ENCODE measurements around the gene NALCN. TPM values are rescaled to one million over a fixed set of nuclear protein-coding genes. Genes with fewer than 3 reads are reported as not detected.

Gene NALCN
- polyA plus RNA-seq, 2 donors, result 0.04 TPM

DNA sequence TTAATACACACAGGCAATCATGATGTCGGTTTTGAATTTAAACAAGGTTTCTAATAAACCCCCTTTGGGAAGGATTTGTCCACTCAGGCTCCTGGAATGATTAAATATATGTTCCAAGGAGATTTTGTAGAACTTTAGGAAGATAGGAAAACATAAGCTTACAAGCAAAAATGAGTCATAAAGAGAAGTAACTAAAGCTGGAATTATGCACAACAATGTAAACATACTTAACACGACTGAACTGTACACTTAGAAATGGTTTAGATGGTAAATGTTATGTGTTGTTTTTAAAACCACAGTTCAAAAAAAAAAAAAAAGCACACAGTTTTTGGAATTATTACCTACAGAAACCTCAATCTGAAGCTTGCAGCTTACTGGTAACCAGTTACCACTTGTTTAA, 304.4 kb downstream of the NALCN start:
- Histone ChIP-seq H3K36me3 (ENCODE audit: control insufficient read depth in 2 of 2, insufficient read depth in 2 of 2, low read length in 1 of 2) (no peaks in the 10 kb centered on the region), H3K4me1 (ENCODE audit: control insufficient read depth in 2 of 2, insufficient read depth in 2 of 2, low read length in 1 of 2) (no peaks in the 10 kb centered on the region), H3K4me3 (ENCODE audit: low read depth in 1 of 2, low read length in 2 of 2) (no peak overlapping the region), H3K9me3 (ENCODE audit: control insufficient read depth in 2 of 2, insufficient read depth in 1 of 2, low read depth in 1 of 2, low read length in 1 of 2) (no peaks in the 10 kb centered on the region), H3K27ac (ENCODE audit: low read depth in 2 of 2, low read length in 1 of 2) (no peak overlapping the region), H3K27me3 (ENCODE audit: control insufficient read depth in 1 of 2, insufficient read depth in 2 of 2, low read length in 2 of 2) (no peaks in the 10 kb centered on the region)
- 61 to 66% methylated on average over 2 of the region's 2 CpGs for WGBS, 2 donors

DNA sequence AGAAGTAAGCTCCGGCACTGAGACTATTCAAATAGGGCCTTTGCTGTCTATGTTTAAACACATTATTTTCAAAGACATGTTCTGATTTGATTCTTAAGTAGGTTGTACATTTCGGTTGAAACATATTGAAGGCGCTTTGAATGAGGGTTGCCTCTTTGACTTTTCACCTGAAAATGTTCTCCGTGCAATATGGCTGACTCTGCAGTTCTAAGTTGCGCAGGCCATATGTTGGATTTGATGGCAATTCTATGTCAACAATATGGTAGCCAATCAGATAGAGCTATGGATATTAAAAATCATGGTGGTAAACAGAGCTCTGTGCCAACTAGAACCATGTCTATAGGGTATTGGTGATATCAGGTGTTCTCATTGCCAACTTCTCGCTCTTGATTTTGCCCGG, 307.3 kb downstream of the NALCN start:
- H3K27me3 ChIP-seq (ENCODE audit: control insufficient read depth in 1 of 2, insufficient read depth in 2 of 2, low read length in 2 of 2), result no peaks in the 10 kb centered on the region
- WGBS, 2 donors, result 96% methylated on average over 7 of the region's 7 CpGs
- H3K4me3 ChIP-seq (ENCODE audit: low read depth in 1 of 2, low read length in 2 of 2), result no peak overlapping the region
- H3K36me3 ChIP-seq (ENCODE audit: control insufficient read depth in 2 of 2, insufficient read depth in 2 of 2, low read length in 1 of 2), result no peaks in the 10 kb centered on the region
- no peaks in the 10 kb centered on the region for H3K9me3 ChIP-seq (ENCODE audit: control insufficient read depth in 2 of 2, insufficient read depth in 1 of 2, low read depth in 1 of 2, low read length in 1 of 2)
- no peak overlapping the region for H3K27ac ChIP-seq (ENCODE audit: low read depth in 2 of 2, low read length in 1 of 2)
- H3K4me1 ChIP-seq (ENCODE audit: control insufficient read depth in 2 of 2, insufficient read depth in 2 of 2, low read length in 1 of 2), result no peaks in the 10 kb centered on the region

DNA sequence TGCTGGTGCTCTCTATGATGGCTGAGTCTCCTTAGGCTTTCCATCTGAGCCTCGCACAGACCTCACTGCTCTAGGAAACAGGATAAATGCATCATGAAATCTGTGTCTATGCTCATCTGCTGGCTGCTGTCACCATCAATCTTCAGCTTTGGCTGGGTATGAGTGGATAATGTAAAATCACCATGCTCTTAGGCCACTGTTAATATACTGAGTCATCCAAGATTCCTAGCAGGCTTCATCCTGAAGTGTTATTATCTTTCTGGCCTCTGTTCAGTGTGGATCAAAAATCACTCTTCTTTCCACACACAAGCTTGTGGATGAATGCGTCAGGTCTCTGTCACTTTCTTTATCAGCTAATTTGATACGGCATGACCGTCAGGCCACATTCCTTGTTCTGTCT, 317.4 kb downstream of the NALCN start:
- Histone ChIP-seq H3K36me3 (ENCODE audit: control insufficient read depth in 2 of 2, insufficient read depth in 2 of 2, low read length in 1 of 2) (no peaks in the 10 kb centered on the region), H3K4me1 (ENCODE audit: control insufficient read depth in 2 of 2, insufficient read depth in 2 of 2, low read length in 1 of 2) (no peaks in the 10 kb centered on the region), H3K27me3 (ENCODE audit: control insufficient read depth in 1 of 2, insufficient read depth in 2 of 2, low read length in 2 of 2) (no peaks in the 10 kb centered on the region), H3K27ac (ENCODE audit: low read depth in 2 of 2, low read length in 1 of 2) (no peak overlapping the region), H3K9me3 (ENCODE audit: control insufficient read depth in 2 of 2, insufficient read depth in 1 of 2, low read depth in 1 of 2, low read length in 1 of 2) (no peaks in the 10 kb centered on the region), H3K4me3 (ENCODE audit: low read depth in 1 of 2, low read length in 2 of 2) (no peak overlapping the region)
- 91 to 92% methylated on average over 4 of the region's 4 CpGs for WGBS, 2 donors

DNA sequence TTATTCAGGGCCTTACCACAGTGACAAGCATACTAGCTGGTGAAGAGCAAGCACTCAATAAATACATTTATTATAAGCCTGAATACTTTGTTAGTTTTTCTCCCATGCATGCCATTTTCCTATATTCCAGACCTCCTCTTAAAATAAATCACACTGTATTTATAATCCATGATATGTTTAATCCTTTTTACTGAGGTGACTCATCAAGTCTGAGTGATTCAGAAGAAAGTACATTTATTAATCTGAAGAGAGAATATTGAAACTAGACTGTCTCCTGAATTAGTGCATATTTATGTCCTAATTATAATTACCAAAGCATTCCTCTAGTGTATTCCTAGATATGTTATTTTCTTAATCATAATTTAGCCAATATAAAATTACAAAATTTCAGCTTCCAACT, 323.3 kb downstream of the NALCN start:
- H3K36me3 ChIP-seq (ENCODE audit: control insufficient read depth in 2 of 2, insufficient read depth in 2 of 2, low read length in 1 of 2), result no peaks in the 10 kb centered on the region
- no peaks in the 10 kb centered on the region for H3K27me3 ChIP-seq (ENCODE audit: control insufficient read depth in 1 of 2, insufficient read depth in 2 of 2, low read length in 2 of 2)
- H3K4me1 ChIP-seq (ENCODE audit: control insufficient read depth in 2 of 2, insufficient read depth in 2 of 2, low read length in 1 of 2), result no peaks in the 10 kb centered on the region
- H3K9me3 ChIP-seq (ENCODE audit: control insufficient read depth in 2 of 2, insufficient read depth in 1 of 2, low read depth in 1 of 2, low read length in 1 of 2), result no peaks in the 10 kb centered on the region
- H3K4me3 ChIP-seq (ENCODE audit: low read depth in 1 of 2, low read length in 2 of 2), result no peak overlapping the region
- no peak overlapping the region for H3K27ac ChIP-seq (ENCODE audit: low read depth in 2 of 2, low read length in 1 of 2)

DNA sequence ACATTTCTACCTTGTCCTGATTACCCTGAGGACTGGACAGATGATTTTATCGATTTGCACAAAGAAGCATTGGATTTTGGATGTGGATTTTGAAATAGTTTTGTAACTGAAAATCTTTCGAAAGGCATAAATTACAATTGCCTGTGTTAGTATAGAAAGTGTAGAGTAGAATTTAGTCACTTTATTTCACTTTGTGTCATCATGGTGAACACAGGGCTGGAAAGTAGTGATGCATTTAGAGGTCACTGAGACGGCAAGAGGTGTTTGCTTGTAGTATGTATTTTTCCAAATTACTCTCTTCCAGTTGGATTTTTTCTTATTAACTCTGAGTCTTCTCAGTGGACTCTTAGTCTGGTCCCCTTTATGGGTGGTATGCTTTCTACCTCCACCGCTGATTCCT, 326.0 kb downstream of the NALCN start:
- Histone ChIP-seq H3K36me3 (ENCODE audit: control insufficient read depth in 2 of 2, insufficient read depth in 2 of 2, low read length in 1 of 2) (no peaks in the 10 kb centered on the region), H3K4me3 (ENCODE audit: low read depth in 1 of 2, low read length in 2 of 2) (no peak overlapping the region), H3K4me1 (ENCODE audit: control insufficient read depth in 2 of 2, insufficient read depth in 2 of 2, low read length in 1 of 2) (no peaks in the 10 kb centered on the region), H3K9me3 (ENCODE audit: control insufficient read depth in 2 of 2, insufficient read depth in 1 of 2, low read depth in 1 of 2, low read length in 1 of 2) (no peaks in the 10 kb centered on the region), H3K27me3 (ENCODE audit: control insufficient read depth in 1 of 2, insufficient read depth in 2 of 2, low read length in 2 of 2) (no peaks in the 10 kb centered on the region), H3K27ac (ENCODE audit: low read depth in 2 of 2, low read length in 1 of 2) (no peak overlapping the region)
- WGBS, 2 donors, result 78 to 85% methylated on average over 4 of the region's 4 CpGs

DNA sequence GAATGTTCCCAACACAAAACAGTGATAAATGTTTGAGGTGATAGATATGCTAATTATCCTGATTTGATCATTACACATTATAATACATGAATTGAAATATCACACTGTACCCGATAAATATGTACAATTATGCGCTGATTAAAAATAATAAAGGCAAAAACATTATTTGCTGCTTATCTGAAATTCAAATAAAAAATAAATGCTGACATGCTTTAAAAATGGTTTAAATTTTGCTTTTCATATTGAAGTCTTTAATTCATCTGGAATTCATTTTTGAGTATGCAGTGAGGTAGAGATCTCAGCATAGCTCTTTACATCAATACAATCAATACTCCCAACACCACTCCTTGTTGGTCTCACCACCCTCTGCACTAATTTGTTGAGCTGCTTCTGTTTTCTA, 330.8 kb downstream of the NALCN start:
- Histone ChIP-seq H3K27me3 (ENCODE audit: control insufficient read depth in 1 of 2, insufficient read depth in 2 of 2, low read length in 2 of 2) (no peaks in the 10 kb centered on the region), H3K4me1 (ENCODE audit: control insufficient read depth in 2 of 2, insufficient read depth in 2 of 2, low read length in 1 of 2) (no peaks in the 10 kb centered on the region), H3K36me3 (ENCODE audit: control insufficient read depth in 2 of 2, insufficient read depth in 2 of 2, low read length in 1 of 2) (no peaks in the 10 kb centered on the region), H3K9me3 (ENCODE audit: control insufficient read depth in 2 of 2, insufficient read depth in 1 of 2, low read depth in 1 of 2, low read length in 1 of 2) (no peaks in the 10 kb centered on the region), H3K27ac (ENCODE audit: low read depth in 2 of 2, low read length in 1 of 2) (no peak overlapping the region), H3K4me3 (ENCODE audit: low read depth in 1 of 2, low read length in 2 of 2) (no peak overlapping the region)
- 73% methylated on average over 2 of the region's 2 CpGs for WGBS, 2 donors

DNA sequence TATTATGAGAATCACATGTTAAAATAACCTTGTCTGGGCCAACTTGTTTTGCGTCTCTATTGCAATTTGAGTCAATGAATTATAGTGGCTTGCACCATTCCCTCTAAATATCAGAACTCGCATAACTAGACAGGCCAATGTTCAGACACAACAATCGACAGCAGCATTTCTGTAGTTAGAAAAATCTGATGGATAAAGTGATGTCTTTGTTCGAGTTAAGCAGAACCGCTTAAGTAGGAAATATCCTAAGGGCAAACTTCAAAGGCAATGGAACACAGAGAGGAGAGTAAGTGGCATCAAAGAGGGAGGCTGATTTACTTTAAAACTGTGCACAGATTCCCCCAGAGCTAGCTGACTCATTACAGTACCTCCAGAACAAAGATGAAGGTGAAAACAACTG, 333.9 kb downstream of the NALCN start:
- WGBS, 2 donors, result 47 to 70% methylated on average over 5 of the region's 5 CpGs
- Histone ChIP-seq H3K27me3 (ENCODE audit: control insufficient read depth in 1 of 2, insufficient read depth in 2 of 2, low read length in 2 of 2) (no peaks in the 10 kb centered on the region), H3K36me3 (ENCODE audit: control insufficient read depth in 2 of 2, insufficient read depth in 2 of 2, low read length in 1 of 2) (no peaks in the 10 kb centered on the region), H3K4me1 (ENCODE audit: control insufficient read depth in 2 of 2, insufficient read depth in 2 of 2, low read length in 1 of 2) (no peaks in the 10 kb centered on the region), H3K27ac (ENCODE audit: low read depth in 2 of 2, low read length in 1 of 2) (no peak overlapping the region), H3K4me3 (ENCODE audit: low read depth in 1 of 2, low read length in 2 of 2) (no peak overlapping the region), H3K9me3 (ENCODE audit: control insufficient read depth in 2 of 2, insufficient read depth in 1 of 2, low read depth in 1 of 2, low read length in 1 of 2) (no peaks in the 10 kb centered on the region)

DNA sequence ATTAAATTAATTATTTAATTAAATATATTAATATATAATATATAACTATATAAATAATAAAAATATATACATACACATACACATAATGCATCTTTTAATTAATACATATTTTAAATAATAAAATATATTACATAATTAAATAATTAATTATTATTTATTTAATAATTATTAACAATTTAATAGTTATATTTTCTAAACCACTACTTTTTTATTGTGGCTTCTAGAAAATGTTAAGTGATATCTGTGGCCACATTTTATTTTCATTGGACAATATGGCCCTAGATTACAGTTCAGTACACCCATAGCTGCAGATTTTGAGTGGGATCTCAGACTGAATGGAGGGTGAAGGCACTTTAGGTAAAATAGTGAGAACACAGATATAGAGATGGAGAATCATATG, 335.7 kb downstream of the NALCN start:
- Histone ChIP-seq H3K9me3 (ENCODE audit: control insufficient read depth in 2 of 2, insufficient read depth in 1 of 2, low read depth in 1 of 2, low read length in 1 of 2) (no peaks in the 10 kb centered on the region), H3K4me1 (ENCODE audit: control insufficient read depth in 2 of 2, insufficient read depth in 2 of 2, low read length in 1 of 2) (no peaks in the 10 kb centered on the region), H3K27ac (ENCODE audit: low read depth in 2 of 2, low read length in 1 of 2) (no peak overlapping the region), H3K4me3 (ENCODE audit: low read depth in 1 of 2, low read length in 2 of 2) (no peak overlapping the region), H3K36me3 (ENCODE audit: control insufficient read depth in 2 of 2, insufficient read depth in 2 of 2, low read length in 1 of 2) (no peaks in the 10 kb centered on the region), H3K27me3 (ENCODE audit: control insufficient read depth in 1 of 2, insufficient read depth in 2 of 2, low read length in 2 of 2) (no peaks in the 10 kb centered on the region)

DNA sequence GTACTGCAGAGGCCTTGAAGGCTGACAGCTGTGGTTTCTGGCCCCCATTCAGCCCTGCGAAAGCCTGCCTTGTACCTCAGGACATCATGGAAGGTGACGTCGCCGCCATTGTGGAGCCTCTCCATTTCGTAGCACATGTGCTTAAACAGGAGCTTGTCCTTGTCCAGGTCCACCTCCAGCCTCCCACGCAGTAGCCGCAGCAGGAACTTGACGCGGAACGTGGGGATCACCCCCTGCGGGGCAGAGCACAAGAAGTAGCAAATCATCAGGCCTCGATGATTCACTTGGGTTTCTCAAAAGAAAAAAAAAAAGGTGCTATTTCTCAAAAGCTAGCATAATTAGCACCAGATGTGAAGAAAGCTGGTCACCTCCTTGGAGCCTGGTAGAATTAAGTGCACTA, 351.0 kb downstream of the NALCN start:
- H3K4me3 ChIP-seq (ENCODE audit: low read depth in 1 of 2, low read length in 2 of 2), result no peak overlapping the region
- 93% methylated on average over 12 of the region's 12 CpGs for WGBS, 2 donors
- H3K27me3 ChIP-seq (ENCODE audit: control insufficient read depth in 1 of 2, insufficient read depth in 2 of 2, low read length in 2 of 2), result no peaks in the 10 kb centered on the region
- H3K27ac ChIP-seq (ENCODE audit: low read depth in 2 of 2, low read length in 1 of 2), result no peak overlapping the region
- no peaks in the 10 kb centered on the region for H3K4me1 ChIP-seq (ENCODE audit: control insufficient read depth in 2 of 2, insufficient read depth in 2 of 2, low read length in 1 of 2)
- no peaks in the 10 kb centered on the region for H3K36me3 ChIP-seq (ENCODE audit: control insufficient read depth in 2 of 2, insufficient read depth in 2 of 2, low read length in 1 of 2)
- no peaks in the 10 kb centered on the region for H3K9me3 ChIP-seq (ENCODE audit: control insufficient read depth in 2 of 2, insufficient read depth in 1 of 2, low read depth in 1 of 2, low read length in 1 of 2)

DNA sequence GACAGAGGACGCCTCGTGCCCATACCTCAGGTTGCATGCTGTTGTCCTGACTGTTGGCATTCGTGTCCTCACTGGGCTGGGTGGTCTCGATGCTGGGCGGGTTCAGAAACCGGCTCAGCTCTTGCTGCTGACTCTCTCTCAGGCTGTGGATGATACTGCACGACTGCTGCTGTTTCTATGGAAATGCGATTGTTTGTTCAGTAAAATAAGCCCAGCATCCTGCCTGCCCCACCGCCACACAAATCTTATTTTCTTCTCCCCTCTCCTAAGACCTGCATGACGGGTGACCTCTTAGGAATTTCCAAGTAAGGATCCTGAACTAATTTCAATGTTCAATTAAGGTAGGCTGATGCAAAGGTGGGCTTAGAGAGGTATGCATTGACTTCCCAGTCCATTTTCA, 356.5 kb downstream of the NALCN start:
- Histone ChIP-seq H3K4me1 (ENCODE audit: control insufficient read depth in 2 of 2, insufficient read depth in 2 of 2, low read length in 1 of 2) (no peaks in the 10 kb centered on the region), H3K4me3 (ENCODE audit: low read depth in 1 of 2, low read length in 2 of 2) (no peak overlapping the region), H3K36me3 (ENCODE audit: control insufficient read depth in 2 of 2, insufficient read depth in 2 of 2, low read length in 1 of 2) (no peaks in the 10 kb centered on the region), H3K27ac (ENCODE audit: low read depth in 2 of 2, low read length in 1 of 2) (no peak overlapping the region), H3K27me3 (ENCODE audit: control insufficient read depth in 1 of 2, insufficient read depth in 2 of 2, low read length in 2 of 2) (no peaks in the 10 kb centered on the region), H3K9me3 (ENCODE audit: control insufficient read depth in 2 of 2, insufficient read depth in 1 of 2, low read depth in 1 of 2, low read length in 1 of 2) (no peaks in the 10 kb centered on the region)
- WGBS, 2 donors, result 77 to 81% methylated on average over 10 of the region's 10 CpGs

Data from esophagus (tissue), 2 donors.